Activated T-cell treated with anti-CD3 and anti-CD28 coated beads, Interleukin-2, amount 50 U/mL, for 1 hour (primary cell): ENCODE data around the gene MRS2.

ENCODE experiments used
- DNase-seq: peaks from one replicate; pipeline ENCODE4 v3.0.0-alpha.2; 2020

MRS2 gene

DNA sequence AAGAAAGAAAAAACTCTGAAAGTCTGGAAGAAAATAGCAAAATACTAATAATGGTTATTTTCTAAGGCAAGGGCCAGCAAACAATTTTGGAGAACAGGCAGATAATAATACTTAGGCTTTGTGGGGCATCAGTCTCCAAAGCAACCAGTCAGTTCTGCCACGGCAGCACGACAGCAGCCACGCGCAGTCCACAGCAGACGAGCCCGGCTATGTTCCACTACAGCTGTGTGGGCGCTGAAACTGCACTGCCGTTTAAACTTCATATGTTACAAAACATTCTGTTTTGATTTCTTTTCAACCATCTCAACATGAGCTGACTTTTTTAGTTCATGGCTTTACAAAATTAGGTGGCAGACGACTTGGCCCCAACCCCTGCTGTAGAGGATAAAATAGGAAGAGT is 29.9 kb downstream of the MRS2 start:
- DNase-seq, result no peak

DNA sequence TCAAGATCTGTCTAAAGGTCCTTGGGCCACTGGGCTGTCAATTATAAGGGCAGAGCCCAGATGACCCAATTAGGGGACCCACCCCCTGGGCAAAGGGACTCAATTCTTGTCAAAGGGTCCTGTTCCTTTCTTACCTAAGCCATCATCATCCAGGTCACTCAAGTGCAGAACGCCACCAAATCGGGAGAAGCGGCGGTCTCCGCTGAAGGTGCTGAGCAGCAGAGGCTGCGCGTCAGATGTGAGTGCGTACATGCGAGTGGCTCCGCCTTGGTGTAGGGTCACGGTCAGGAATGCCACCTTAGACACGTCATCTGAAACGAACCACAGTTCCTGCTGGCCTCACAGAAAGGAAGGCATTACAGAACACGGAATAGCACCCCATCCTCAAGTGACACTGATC is 34.2 kb downstream of the MRS2 start:
- DNase-seq, result no peak

DNA sequence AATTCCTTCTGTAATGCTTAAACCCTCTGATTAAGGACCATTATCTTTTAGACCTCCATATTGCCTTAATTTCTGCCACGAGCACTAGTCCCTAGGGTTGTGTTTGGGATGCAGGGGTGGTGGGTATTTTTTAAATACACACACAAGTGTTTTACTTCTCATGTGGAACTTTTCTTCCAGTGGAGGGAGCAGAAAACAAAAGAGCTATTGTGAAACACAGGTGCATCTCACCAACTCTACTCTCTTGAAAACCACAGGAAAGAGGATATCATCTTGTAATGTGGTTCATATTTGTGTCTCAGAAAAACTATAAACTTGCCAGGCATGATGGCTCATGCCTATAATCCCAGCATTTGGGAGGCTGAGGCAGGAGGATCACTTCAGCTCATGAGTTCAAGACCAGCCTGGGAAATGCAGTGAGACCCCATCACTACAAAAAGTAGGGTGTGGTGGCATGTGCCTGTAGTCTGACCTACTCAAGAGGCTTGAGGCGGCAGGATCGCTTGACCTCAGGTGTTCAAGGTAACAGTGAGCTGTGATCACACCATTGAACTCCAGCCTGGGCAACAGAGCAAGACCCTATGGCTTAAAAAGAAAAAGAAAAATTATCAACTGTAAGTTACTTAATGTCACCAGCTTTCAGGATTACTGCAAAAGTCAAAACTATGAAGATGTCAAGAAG is 37.3 kb downstream of the MRS2 start:
- no peak for DNase-seq

DNA sequence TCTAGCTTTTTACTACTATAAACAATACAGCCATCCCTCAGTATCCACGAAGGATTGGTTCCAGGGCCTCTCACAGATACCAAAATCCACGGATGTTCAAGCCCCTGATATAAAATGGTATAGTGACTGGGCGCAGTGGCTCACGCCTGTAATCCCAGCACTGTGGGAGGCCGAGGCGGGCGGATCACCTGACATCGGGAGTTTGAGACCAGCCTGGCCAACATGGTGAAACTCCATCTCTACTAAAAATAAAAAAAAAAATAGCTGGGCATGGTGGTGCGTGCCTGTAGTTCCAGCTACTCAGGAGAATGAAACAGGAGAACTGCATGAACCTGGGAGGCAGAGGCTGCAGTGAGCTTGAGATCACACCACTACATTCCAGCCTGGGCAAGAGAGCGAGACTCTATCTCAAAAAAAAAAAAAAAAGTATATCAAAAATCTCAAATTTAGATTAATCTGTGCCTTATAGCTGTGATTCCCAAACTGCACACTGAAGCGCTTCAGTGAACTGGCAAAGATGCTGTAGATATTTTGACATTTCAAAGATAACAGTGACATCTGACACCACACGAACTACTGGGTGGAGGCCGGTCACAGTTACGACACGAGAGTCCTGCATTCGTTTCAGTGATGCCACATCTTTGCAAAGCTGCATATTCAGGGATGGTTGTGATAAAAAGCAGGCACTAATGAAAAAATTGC is 38.3 kb downstream of the MRS2 start:
- DNase-seq, result no peak

DNA sequence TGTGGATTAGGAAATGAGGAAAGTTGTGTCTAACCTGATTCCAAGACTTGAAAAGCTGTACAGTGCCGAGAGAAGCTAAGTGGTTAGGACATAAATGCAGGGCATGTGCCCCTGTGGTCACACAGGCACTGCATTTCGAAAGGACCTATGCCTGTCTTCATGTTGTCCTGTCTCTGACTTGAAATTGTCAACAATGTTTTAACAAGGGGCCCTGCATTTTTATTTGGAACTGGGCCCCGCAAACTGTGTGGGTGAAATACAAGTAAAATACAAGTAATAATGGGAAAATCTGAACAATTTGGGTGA is 38.8 kb downstream of the MRS2 start:
- DNase-seq, result no peak

DNA sequence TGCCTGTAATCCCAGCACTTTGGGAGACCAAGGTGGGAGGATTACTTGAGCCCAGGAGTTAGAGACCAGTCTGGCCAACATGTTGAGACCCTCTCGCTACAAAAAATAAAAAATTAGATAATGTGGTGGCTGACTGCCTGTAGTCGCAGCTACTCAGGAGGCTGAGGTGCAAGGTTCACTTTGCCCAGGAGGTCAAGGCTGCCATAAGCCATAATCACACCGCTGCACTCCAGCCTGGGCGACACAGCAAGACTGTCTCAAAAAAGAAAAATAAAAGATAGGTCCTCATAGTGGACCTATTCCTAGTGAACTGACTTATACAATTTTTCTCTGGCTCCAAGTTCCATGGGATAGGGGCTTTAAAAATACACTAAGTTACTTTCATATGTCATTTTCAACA is 41.9 kb downstream of the MRS2 start:
- no peak for DNase-seq

DNA sequence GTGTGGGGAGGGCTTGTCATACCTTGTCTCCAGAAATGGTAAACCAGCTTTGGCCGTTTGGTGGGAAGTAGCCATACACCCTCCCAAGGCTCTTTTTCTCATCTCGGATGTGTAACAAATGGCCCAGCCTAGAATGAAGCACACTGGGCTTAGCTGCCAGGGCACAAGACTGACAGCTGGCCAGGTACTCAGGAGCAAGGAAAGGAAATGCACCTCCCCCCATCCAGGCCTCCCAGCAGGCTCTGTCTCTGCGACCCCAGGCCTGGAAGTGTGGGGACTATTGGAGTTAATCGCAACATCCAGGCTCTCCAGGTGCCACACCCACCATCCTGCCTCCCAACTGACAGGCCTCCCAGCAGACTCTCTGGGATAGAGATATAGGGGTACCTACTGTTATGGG is 43.0 kb downstream of the MRS2 start:
- no peak for DNase-seq

DNA sequence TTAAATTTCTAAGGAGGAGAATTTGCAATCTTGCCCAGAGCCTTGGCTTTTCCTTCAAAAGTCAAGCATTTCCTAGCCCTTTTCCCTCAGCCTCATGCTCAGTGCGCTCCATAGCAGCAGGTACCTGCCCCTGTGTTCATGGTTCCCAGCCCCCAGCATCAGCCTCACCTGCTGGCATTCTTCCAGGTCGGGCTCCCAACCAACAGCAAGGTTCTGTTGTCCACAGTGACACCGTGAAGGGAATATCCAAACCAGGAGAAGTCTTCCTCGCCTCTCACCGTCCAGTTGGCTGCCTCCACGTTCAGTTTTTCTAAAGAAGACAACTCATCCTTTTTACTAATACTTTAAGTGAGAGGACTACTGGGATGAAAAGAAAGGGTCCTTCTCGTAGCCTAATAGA is 43.9 kb downstream of the MRS2 start:
- DNase-seq, result no peak

DNA sequence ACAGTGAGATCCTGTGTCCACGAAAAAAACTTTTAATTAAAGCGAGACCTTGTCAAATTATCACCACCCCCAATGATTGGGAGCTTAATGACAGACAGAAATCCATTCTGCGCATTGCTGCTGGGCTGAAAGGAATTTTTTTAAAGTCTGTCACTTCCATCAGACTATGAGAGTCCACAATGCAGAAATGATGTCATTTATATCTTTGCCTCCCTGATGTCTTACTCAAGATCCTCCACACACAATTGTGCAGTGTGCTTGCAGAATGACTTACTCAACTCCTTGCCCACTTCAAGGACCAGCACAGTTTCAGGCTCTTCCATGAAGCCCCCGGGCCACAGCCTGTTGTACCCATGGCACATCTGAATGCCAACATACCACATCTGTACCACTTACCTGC is 45.7 kb downstream of the MRS2 start:
- no peak for DNase-seq

DNA sequence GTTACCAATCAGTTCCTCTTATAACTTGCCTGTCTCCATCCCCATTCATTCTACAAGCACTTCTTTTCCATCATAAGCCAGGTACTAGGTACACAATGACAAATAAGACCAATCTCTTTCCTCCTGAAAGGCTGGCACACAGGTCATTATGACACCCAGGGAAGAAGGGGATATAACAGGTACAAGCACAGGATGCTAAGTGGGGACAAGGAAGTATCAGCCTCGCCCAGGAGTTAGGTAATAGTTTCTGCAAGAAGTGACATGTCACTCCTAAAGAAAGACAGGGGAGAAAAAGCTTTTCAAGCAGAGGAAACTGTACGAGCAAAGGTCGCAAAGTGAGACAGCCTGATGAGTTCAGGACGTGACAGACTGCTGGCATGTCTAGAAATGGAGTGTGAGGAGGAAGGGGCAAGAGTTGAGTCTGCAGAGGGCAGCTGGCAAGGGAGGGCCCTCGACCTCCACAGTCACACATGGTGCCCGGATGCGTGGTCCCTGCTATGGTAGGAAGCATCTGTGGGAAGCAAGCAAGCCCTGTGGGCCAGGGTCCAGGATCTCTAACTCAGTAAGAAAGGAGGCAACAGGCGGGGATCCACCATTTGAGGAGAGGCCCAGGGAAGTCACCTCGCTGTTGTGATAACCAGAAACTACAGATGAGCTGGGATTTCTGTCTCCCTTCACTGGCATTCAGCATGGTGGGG is 46.2 kb downstream of the MRS2 start:
- DNase-seq, result no peak

DNA sequence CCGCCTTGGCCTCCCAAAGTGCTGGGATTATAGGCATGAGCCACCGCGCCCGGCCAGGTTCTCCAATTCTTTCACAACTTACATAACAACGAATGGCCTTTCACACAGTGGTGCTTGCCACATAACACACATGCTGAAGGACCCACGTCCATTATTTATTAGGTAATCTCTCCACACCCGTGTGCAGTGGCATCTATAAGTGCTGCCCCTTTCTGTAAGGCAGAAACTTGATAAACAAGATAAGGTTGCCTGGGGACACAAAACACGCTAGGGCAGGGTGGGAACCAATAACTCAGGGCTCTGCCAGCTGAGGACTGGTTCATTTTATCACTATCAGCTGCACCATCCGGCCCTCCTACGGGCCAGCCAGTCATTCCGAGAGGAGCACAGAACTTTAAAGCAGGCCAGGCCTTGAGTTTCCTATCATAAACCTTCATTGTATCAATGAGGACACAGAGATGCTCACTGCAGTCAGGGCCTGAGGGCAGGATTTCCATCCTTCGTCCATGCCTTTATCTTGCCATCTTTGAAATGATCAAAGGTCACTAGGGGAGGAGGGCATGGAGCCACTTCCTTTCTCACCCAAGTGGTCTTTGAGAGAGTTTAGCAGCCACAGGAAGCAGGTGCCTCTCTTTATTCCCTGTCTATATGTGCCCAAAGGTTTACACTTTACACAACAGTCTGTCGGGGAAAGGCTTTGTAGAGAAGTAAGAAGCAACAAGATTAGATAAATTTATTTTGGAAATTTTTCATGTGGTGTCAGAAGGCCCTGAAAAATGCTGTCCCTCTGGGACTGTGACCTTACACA is 49.0 kb downstream of the MRS2 start:
- DNase-seq, result no peak

DNA sequence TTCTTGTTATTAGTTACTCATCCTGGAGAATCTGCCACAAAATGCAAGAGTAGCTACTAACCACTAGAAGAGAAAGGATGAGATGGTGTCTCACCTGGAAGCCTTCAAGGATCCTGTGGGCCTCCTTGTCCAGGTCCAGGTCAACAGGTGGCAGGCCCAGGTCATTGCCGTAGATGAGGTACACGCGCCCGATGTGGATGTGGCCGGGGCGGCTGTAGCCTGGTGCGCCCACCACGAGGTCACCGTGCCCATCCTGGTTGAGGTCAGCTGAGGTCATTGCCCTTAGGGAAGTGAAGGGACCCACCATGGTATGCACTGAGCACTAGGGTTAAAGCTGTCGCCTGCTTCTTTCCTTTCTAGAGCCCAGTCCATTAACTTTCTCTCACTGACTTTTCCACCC is 51.2 kb downstream of the MRS2 start:
- DNase-seq, result no peak

DNA sequence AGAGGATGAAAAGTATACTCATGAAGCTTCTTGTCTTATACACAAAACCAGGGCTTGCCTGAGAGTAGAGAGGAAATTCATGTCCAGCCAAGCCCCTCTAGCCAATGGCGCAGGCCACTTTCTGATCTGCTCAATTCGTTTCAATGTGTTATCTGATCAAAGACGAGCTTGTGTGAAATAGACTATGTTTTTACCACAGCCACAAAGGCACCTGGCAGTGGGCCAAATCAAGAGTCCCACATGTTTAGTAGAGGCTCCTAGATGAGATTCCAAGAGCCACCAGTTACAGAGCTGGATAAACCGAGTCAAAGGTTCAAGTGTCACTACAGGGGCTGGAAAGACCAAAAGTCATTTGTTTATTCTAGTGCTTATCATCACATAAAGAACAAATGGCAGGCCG is 51.7 kb downstream of the MRS2 start:
- no peak for DNase-seq

DNA sequence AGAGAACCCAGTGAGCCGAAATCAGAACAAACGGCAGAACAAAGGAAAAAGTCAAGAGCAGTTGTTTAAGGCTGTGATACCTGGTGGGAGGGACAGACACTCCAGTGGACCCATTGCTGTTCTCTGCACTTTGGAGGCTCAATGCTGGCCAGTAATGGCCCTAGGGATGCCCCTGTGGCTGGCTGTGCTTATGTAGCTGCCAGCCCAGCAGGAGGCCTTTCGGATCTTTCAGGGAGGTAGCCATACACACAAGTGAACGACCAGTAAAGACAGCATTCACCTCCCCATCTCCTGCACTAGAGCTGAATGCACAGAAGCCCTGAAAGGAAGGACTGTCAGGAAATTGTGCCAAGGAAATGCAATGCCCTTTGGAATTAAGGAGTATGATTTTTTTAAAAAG is 52.3 kb downstream of the MRS2 start:
- DNase-seq, result no peak

DNA sequence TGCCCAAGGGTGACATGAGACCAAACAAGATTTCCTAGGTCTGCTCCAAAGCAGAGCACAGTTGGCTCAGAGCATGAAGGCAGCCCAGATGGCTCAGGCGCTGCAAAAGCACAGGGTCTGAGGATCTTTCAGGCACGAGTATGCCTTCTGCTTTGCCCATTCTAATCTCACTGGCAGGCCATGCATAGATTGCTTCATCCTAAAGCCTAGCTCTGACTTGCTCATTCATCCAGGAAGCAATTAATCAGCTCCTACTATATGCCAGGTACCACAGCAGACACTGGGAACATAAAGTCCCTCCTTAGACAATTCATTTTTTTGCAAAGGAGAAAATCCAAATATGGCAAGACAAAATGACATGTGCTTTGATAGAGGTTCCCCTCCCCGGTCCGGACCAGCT is 55.4 kb downstream of the MRS2 start:
- DNase-seq, result no peak

DNA sequence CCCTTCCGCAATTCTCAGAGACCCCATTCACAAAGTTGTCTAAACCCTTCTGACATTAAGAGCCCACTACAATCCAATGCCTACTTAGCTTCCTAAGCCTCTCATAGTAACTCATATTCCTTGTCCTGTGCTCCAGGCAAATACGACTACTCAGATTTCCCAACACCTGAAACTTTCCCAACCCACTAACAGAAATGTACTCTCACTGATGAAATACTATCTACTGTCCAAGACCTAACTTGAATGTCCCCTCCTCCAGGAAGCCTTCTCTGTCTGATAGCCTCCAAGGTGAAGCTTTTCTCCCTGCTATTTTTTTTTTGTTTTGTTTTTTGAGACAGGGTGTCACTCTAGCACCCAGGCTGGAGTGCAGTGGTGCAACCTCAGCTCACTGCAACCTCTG is 56.2 kb downstream of the MRS2 start:
- DNase-seq, result no peak

DNA sequence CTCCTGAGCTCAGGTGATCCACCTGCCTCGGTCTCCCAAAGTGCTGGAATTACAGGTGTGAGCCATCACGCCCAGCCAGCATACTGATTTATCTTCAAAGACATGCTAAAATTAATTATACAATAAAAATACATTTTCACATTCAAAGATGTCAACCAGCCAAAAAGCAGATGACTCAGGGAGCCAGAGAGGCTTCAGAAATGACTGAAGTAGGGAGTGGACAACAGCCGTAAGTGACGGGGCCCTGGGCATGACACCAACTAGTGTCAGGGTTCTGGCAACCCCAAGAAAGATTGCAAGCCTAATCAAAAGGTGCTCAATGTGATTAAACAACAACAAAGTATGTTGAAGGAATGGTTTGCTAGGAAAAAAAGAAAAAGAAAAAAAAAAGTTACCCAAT is 58.2 kb downstream of the MRS2 start:
- no peak for DNase-seq

DNA sequence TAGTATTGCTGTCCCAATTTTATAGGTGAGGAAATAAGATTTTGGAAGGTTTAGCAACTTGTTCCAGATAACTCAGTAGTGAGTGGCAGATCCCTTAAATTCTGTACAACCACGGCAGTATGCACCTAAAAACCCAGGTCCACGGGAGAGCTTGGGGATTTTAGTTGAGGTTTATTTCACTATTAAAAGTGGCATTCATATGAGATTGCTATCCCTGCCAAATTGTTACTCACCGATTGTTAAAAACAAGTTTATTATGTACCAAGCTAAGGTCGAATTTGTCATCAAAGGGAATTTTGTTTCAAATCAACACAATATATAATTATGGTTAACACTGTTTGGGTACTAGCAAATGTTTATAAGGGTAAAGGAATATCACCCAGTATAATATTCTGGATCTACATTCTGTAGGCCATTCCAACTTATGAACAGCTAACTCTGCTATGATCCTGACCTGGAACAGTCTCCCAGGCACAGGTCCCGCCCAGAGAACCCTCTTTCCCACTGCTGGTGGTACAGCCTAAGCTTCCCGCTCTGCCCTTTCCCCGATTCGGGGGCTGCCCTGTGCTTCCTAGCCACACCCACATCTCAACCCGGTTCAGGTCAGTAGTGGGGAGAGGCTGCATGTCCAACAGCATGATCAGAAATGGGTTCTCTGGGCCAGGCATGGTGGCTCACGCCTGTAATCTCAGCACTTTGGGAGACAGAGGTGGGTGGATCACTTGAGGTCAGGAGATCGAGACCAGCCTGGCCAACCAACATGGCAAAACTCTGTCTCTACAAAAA is 61.7 kb downstream of the MRS2 start:
- DNase-seq, result no peak

DNA sequence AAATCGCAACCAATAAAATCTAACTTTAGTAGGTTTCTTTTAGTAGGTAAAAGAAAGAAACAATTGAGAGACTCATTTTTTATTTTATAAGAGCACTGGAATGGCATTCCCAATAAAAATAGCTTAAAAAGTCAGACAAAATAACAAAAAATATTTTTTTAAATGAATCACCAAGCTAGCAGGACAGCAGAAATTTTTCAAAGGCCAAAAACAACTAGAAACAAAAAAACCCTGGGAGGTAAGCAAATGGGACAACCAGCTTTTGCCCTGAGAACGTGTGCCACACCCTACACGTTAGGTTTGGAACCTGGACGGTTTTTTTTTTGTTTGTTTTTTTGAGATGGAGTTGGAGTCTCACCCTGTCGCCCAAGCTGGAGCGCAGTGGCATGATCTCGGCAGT is 67.1 kb downstream of the MRS2 start:
- no peak for DNase-seq

DNA sequence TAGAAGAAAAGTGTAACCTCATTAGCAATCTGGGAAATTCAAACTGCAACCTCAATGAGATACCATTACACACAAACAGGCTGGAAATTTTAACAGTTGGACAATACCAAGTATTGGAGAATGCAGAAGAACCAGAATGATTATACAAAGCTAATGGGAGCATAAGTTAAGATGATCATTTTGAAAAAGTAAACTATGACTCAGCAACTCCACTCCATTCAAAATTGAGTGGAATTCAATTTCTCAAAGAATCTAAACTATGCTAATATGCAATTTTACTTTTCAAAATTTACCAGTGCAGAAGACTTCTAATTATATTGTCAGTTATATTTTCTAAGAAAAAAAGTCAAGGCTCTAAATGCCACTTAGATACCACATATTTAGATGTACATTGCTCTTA is 69.4 kb downstream of the MRS2 start:
- DNase-seq, result no peak
